Measurements from ENCODE around the gene SORCS2. TPM values are rescaled to one million over a fixed set of nuclear protein-coding genes. Genes with fewer than 3 reads are reported as not detected.

The SORCS2 gene
- total and polyA plus RNA-seq, 2 donors (not counting 1 experiment from before 2014, with no cell fraction given): not detected

DNA sequence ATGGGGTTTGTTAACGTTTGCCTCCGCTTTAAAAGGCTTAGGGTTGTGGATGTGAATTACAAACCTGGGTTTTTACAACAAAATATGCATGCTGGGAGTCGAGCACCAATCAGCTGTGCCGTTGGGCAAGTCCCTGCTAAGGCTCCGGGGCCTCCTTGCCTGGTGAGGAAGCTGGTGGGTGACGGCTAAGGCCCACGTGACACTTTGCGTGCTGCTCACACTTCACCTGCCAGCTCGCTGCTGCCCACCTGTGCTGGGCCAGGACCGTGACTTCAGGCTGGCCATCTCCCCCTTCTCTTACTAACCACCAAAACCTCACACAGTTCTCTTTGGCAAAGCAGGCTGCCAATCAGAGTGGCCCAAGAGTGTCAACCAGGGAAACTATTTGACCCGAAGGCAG is 569.0 kb downstream of the SORCS2 start:
- ChIA-PET CTCF (interaction anchor here (1.0 to 2.1 kb wide), 2 partner anchors 43 to 432 kb away, joined by 3 to 7 read pairs; no protein-coding TSS in a partner anchor), POLR2A (no interaction called here)
- no peaks in the 10 kb centered on the region for H3K27me3 ChIP-seq (replicated peaks in 1 of 4; ENCODE audit: control extremely low read depth in 1 of 4, control insufficient read depth in 3 of 4, insufficient read depth in 4 of 4, low read length in 3 of 4)
- no peak overlapping the region for H3K27ac ChIP-seq (ENCODE audit: low read length in 2 of 2)
- no peaks in the 10 kb centered on the region for H3K9me3 Mint-ChIP-seq (ENCODE audit: insufficient read depth)
- H3K9me3 ChIP-seq (ENCODE audit: control extremely low read depth in 1 of 3, control insufficient read depth in 2 of 3, insufficient read depth in 1 of 3, low read length in 2 of 3): peaks cover 0 to 2% (median 0%) of the 10 kb centered on the region in 3 donors
- H3K4me1 ChIP-seq (ENCODE audit: control insufficient read depth in 2 of 2, insufficient read depth in 2 of 2, low read length in 2 of 2): no peaks in the 10 kb centered on the region
- no peaks in the 10 kb centered on the region for H4K20me1 ChIP-seq (ENCODE audit: control insufficient read depth, insufficient read depth, low read length, poor library complexity, severe bottlenecking)
- H3K4me1 Mint-ChIP-seq: peaks cover 4% of the 10 kb centered on the region
- no peak overlapping the region for H2AFZ ChIP-seq (ENCODE audit: insufficient read depth, low read depth, low read length, poor library complexity, severe bottlenecking)
- no peaks in the 10 kb centered on the region for H3K27me3 Mint-ChIP-seq
- TF ChIP-seq, protein P1, sequence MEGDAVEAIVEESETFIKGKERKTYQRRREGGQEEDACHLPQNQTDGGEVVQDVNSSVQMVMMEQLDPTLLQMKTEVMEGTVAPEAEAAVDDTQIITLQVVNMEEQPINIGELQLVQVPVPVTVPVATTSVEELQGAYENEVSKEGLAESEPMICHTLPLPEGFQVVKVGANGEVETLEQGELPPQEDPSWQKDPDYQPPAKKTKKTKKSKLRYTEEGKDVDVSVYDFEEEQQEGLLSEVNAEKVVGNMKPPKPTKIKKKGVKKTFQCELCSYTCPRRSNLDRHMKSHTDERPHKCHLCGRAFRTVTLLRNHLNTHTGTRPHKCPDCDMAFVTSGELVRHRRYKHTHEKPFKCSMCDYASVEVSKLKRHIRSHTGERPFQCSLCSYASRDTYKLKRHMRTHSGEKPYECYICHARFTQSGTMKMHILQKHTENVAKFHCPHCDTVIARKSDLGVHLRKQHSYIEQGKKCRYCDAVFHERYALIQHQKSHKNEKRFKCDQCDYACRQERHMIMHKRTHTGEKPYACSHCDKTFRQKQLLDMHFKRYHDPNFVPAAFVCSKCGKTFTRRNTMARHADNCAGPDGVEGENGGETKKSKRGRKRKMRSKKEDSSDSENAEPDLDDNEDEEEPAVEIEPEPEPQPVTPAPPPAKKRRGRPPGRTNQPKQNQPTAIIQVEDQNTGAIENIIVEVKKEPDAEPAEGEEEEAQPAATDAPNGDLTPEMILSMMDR (IDR thresholded peaks at IDR 0.05): no peak
- no peak for TF ChIP-seq EZH2 (IDR thresholded peaks at IDR 0.05; ENCODE audit: borderline replicate concordance, insufficient read depth, low read depth, low read length, poor library complexity, severe bottlenecking)
- DNase-seq: no peak
- no peak overlapping the region for H3K4me2 ChIP-seq (replicated peaks; ENCODE audit: low read depth, low read length, poor library complexity, severe bottlenecking)
- no peak overlapping the region for H3K4me3 Mint-ChIP-seq
- no peak overlapping the region for H3K4me3 ChIP-seq (ENCODE audit: control extremely low read depth in 1 of 5, extremely low read depth in 1 of 5, insufficient read depth in 1 of 5, low read depth in 2 of 5, low read length in 4 of 5)
- H3K36me3 ChIP-seq (replicated peaks in 1 of 2; ENCODE audit: control extremely low read depth in 1 of 2, control insufficient read depth in 1 of 2, extremely low read depth in 1 of 2, insufficient read depth in 2 of 2, low read length in 1 of 2): no peaks in the 10 kb centered on the region
- H3K27ac Mint-ChIP-seq: no peak overlapping the region
- 73% methylated on average over 10 of the region's 11 CpGs for WGBS (ENCODE audit: insufficient coverage)
- H3K9ac ChIP-seq (ENCODE audit: low read length): no peak overlapping the region
- intact Hi-C loops (cut with micrococcal nuclease): no loop called here
- ATAC-seq (ENCODE audit: low read depth): no peak
- no peaks in the 10 kb centered on the region for H3K79me2 ChIP-seq (ENCODE audit: control insufficient read depth, insufficient read depth, low read length)

DNA sequence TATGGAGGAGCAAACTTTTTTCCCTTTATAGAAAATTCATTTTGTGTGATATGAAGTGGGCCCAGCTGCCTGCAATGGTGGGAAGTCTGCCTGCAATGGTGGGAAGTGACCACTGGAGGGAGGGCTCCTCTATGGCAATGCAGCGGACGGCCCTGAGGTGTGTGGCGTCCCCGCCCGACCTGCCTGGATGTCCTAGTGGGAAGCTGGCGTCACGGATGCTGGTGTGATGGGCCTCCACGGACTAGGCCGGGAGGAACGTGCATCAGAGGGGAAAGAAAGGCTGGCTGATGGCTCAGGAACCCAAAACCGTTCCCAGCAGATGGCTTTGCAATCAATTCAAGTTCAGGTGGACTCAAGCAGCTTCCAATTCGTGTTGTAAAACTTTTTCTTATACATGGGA is 569.4 kb downstream of the SORCS2 start:
- ChIA-PET CTCF (interaction anchor here (1.0 to 2.1 kb wide), 2 partner anchors 43 to 431 kb away, joined by 3 to 7 read pairs; no protein-coding TSS in a partner anchor), POLR2A (no interaction called here)
- H3K4me3 ChIP-seq (ENCODE audit: control extremely low read depth in 1 of 5, extremely low read depth in 1 of 5, insufficient read depth in 1 of 5, low read depth in 2 of 5, low read length in 4 of 5): no peak overlapping the region
- Mint-ChIP-seq H3K4me1 (peaks cover 4% of the 10 kb centered on the region), H3K4me3 (no peak overlapping the region), H3K27ac (no peak overlapping the region), H3K9me3 (ENCODE audit: insufficient read depth) (no peaks in the 10 kb centered on the region), H3K27me3 (no peaks in the 10 kb centered on the region)
- H3K9ac ChIP-seq (ENCODE audit: low read length): no peak overlapping the region
- no peaks in the 10 kb centered on the region for H3K27me3 ChIP-seq (replicated peaks in 1 of 4; ENCODE audit: control extremely low read depth in 1 of 4, control insufficient read depth in 3 of 4, insufficient read depth in 4 of 4, low read length in 3 of 4)
- no peaks in the 10 kb centered on the region for H4K20me1 ChIP-seq (ENCODE audit: control insufficient read depth, insufficient read depth, low read length, poor library complexity, severe bottlenecking)
- 23% methylated on average over 12 of the region's 12 CpGs for WGBS (ENCODE audit: insufficient coverage)
- H3K36me3 ChIP-seq (replicated peaks in 1 of 2; ENCODE audit: control extremely low read depth in 1 of 2, control insufficient read depth in 1 of 2, extremely low read depth in 1 of 2, insufficient read depth in 2 of 2, low read length in 1 of 2): no peaks in the 10 kb centered on the region
- no peak overlapping the region for H3K27ac ChIP-seq (ENCODE audit: low read length in 2 of 2)
- no peak overlapping the region for H2AFZ ChIP-seq (ENCODE audit: insufficient read depth, low read depth, low read length, poor library complexity, severe bottlenecking)
- TF ChIP-seq, protein P1 (IDR thresholded peaks at IDR 0.05): peak; percentile 61
- TF ChIP-seq EZH2 (IDR thresholded peaks at IDR 0.05; ENCODE audit: borderline replicate concordance, insufficient read depth, low read depth, low read length, poor library complexity, severe bottlenecking): no peak
- no peak overlapping the region for H3K4me2 ChIP-seq (replicated peaks; ENCODE audit: low read depth, low read length, poor library complexity, severe bottlenecking)
- H3K79me2 ChIP-seq (ENCODE audit: control insufficient read depth, insufficient read depth, low read length): no peaks in the 10 kb centered on the region
- peaks cover 0 to 2% (median 0%) of the 10 kb centered on the region in 3 donors for H3K9me3 ChIP-seq (ENCODE audit: control extremely low read depth in 1 of 3, control insufficient read depth in 2 of 3, insufficient read depth in 1 of 3, low read length in 2 of 3)
- ATAC-seq (ENCODE audit: low read depth) (peak; percentile 24), DNase-seq (peak; percentile 29)
- intact Hi-C loops (cut with micrococcal nuclease): no loop called here
- H3K4me1 ChIP-seq (ENCODE audit: control insufficient read depth in 2 of 2, insufficient read depth in 2 of 2, low read length in 2 of 2): no peaks in the 10 kb centered on the region
